ENCODE results near the gene CCDC88A. TPM values are rescaled to one million over a fixed set of nuclear protein-coding genes. Genes with fewer than 3 reads are reported as not detected.

The CCDC88A gene
- total and polyA plus RNA-seq, 2 experiments from 2014 or later, result 144 to 169 TPM

GRCh38 chr2:55370208-55370607, 49.4 kb downstream of the CCDC88A start:
- no peaks in the 10 kb centered on the region for H3K27me3 ChIP-seq (ENCODE audit: insufficient read depth)
- H3K4me1 Mint-ChIP-seq, result no peaks in the 10 kb centered on the region
- no peaks in the 10 kb centered on the region for H3K27me3 Mint-ChIP-seq (ENCODE audit: insufficient read depth, low read depth, poor library complexity)
- no peak for TF ChIP-seq REST (IDR thresholded peaks at IDR 0.05; ENCODE audit: unreplicated experiment)
- no peak for TF ChIP-seq ZNF331 (CRISPR knock-in tag; IDR thresholded peaks at IDR 0.05; ENCODE audit: low read depth)
- no peak for TF ChIP-seq CTCF (conservative IDR thresholded peaks at IDR 0.05; ENCODE audit: low read depth in 2 of 2)
- H3K9me2 ChIP-seq (ENCODE audit: insufficient read depth), result no peaks in the 10 kb centered on the region
- H4K20me1 ChIP-seq (replicated peaks; ENCODE audit: insufficient read depth), result no peaks in the 10 kb centered on the region
- no peaks in the 10 kb centered on the region for H3K4me1 ChIP-seq (ENCODE audit: insufficient read depth)
- H3F3A ChIP-seq (replicated peaks; ENCODE audit: low read depth), result no peaks in the 10 kb centered on the region
- ATAC-seq (no peak), DNase-seq (ENCODE audit: low spot score) (no peak)
- H3K4me2 ChIP-seq, result no peak overlapping the region
- H3K4me3 ChIP-seq, result no peak overlapping the region
- H3K4me3 Mint-ChIP-seq, result no peak overlapping the region
- no peak overlapping the region for H3K27ac Mint-ChIP-seq
- no peak overlapping the region for H3K27ac ChIP-seq (ENCODE audit: low read depth)
- H3K9me3 Mint-ChIP-seq, result no peaks in the 10 kb centered on the region
- H3K36me3 ChIP-seq (ENCODE audit: insufficient read depth), result no peaks in the 10 kb centered on the region
- no peaks in the 10 kb centered on the region for H3K79me2 ChIP-seq (replicated peaks; ENCODE audit: insufficient read depth)
- H3K36me3 Mint-ChIP-seq (ENCODE audit: low read depth), result no peaks in the 10 kb centered on the region; the same call in 1 of the 3 replicates
- no peak overlapping the region for H2AFZ ChIP-seq

DNA sequence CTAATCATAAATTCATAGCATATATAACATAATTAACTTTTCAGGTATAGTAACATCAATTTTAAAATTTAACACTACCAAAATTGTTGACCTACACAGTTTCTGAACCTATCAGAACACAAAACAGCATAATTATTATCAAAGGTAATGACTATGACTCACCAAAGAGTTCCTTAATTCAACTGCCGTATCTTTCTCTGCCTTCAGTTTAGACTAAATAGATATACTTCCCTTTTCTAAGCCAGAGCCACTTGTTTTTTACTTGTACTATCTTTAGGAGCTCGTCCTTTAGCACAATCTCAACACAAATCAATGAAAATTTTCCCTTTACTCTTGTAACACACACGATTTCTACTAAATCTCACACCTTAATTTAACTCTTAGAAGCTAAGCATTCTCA, 54.4 kb downstream of the CCDC88A start:
- no peak overlapping the region for H3K4me3 Mint-ChIP-seq
- Histone ChIP-seq H2AFZ (no peak overlapping the region), H3K4me2 (no peak overlapping the region), H3F3A (replicated peaks; ENCODE audit: low read depth) (no peaks in the 10 kb centered on the region), H3K36me3 (ENCODE audit: insufficient read depth) (no peaks in the 10 kb centered on the region), H3K9me2 (ENCODE audit: insufficient read depth) (no peaks in the 10 kb centered on the region), H4K20me1 (replicated peaks; ENCODE audit: insufficient read depth) (no peaks in the 10 kb centered on the region), H3K4me1 (ENCODE audit: insufficient read depth) (no peaks in the 10 kb centered on the region), H3K27ac (ENCODE audit: low read depth) (no peak overlapping the region), H3K4me3 (no peak overlapping the region), H3K79me2 (replicated peaks; ENCODE audit: insufficient read depth) (no peaks in the 10 kb centered on the region), H3K27me3 (ENCODE audit: insufficient read depth) (no peaks in the 10 kb centered on the region)
- no peak for DNase-seq (ENCODE audit: low spot score)
- peak overlapping the region; percentile 15; the same call in 1 of the 2 replicates for H3K27ac Mint-ChIP-seq
- H3K36me3 Mint-ChIP-seq (ENCODE audit: low read depth), result peaks cover 6% of the 10 kb centered on the region; the same call in 2 of the 3 replicates
- no peaks in the 10 kb centered on the region for H3K9me3 Mint-ChIP-seq
- no peak for ATAC-seq
- H3K4me1 Mint-ChIP-seq, result no peaks in the 10 kb centered on the region
- H3K27me3 Mint-ChIP-seq (ENCODE audit: insufficient read depth, low read depth, poor library complexity), result peaks cover 1% of the 10 kb centered on the region
- TF ChIP-seq ZNF331 (CRISPR knock-in tag; IDR thresholded peaks at IDR 0.05; ENCODE audit: low read depth) (no peak), REST (IDR thresholded peaks at IDR 0.05; ENCODE audit: unreplicated experiment) (no peak), STAT1 (IDR thresholded peaks at IDR 0.05; ENCODE audit: unreplicated experiment) (no peak), CREB1 (CRISPR knock-in tag; IDR thresholded peaks at IDR 0.05; ENCODE audit: low read depth) (no peak), ZNF114 (CRISPR knock-in tag; IDR thresholded peaks at IDR 0.05) (no peak), CTCF (conservative IDR thresholded peaks at IDR 0.05; ENCODE audit: low read depth in 2 of 2) (no peak), POLR2AphosphoS5 (IDR thresholded peaks at IDR 0.05; ENCODE audit: low read depth) (no peak), EZH2 (IDR thresholded peaks at IDR 0.05; ENCODE audit: low read depth, unreplicated experiment) (no peak)
- TF ChIP-seq, protein P1, sequence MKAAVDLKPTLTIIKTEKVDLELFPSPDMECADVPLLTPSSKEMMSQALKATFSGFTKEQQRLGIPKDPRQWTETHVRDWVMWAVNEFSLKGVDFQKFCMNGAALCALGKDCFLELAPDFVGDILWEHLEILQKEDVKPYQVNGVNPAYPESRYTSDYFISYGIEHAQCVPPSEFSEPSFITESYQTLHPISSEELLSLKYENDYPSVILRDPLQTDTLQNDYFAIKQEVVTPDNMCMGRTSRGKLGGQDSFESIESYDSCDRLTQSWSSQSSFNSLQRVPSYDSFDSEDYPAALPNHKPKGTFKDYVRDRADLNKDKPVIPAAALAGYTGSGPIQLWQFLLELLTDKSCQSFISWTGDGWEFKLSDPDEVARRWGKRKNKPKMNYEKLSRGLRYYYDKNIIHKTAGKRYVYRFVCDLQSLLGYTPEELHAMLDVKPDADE (IDR thresholded peaks at IDR 0.05), result no peak
